ENCODE measurements around the gene MAPK6. TPM values are rescaled to one million over a fixed set of nuclear protein-coding genes. Genes with fewer than 3 reads are reported as not detected.

The MAPK6 gene
- total and polyA plus RNA-seq, 10 of the 15 experiments (the other 5 are each of a cell fraction or from before 2014, with no cell fraction given): 20.6 to 100 (median 52.6) TPM

DNA sequence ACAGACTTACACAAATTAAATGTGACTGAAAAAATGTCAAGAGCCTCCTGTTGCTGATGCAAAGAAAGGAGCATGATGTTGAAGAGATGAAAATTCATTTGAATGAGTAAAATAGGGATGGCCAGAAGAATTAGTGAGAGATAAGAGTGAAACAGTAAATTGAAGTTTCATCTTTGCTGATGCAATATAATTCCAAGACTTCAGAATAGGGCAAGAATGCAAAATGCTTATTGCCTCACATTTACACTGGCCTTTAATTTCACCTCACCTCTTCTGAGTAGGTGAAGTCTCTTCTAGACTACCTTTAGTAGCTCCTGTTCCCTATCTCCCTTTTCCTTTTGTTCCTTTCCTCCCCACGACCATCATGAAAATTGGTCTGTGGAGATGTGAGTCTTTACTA lies 15.3 kb upstream of the MAPK6 start:
- Histone ChIP-seq H3K4me2 (ENCODE audit: control insufficient read depth, insufficient read depth) (no peak overlapping the region), H3K9me3 (replicated peaks; ENCODE audit: control insufficient read depth, insufficient read depth, low read length) (peaks cover 11% of the 10 kb centered on the region), H3K4me3 (no peak overlapping the region), H2AFZ (ENCODE audit: control insufficient read depth, low read depth, low read length) (no peak overlapping the region; the same call in 1 of the 2 replicates), H3K36me3 (ENCODE audit: control insufficient read depth in 2 of 2, insufficient read depth in 2 of 2, low read length in 1 of 2) (no peaks in the 10 kb centered on the region), H3K9ac (ENCODE audit: control insufficient read depth, insufficient read depth, low read length) (no peak overlapping the region), H3K27me3 (replicated peaks in 1 of 2; ENCODE audit: control insufficient read depth in 2 of 2, insufficient read depth in 2 of 2, low read length in 1 of 2) (no peaks in the 10 kb centered on the region), H4K20me1 (ENCODE audit: control insufficient read depth, insufficient read depth) (no peaks in the 10 kb centered on the region), H3K27ac (ENCODE audit: control insufficient read depth, insufficient read depth) (no peak overlapping the region), H3K4me1 (ENCODE audit: control insufficient read depth, insufficient read depth, low read length) (peaks cover 40% of the 10 kb centered on the region), H3K79me2 (ENCODE audit: control insufficient read depth, insufficient read depth, low read length) (no peaks in the 10 kb centered on the region)
- no TSS peak for BruUV-seq (replicated peaks)
- ChIA-PET POLR2A (interaction anchor here (0.6 to 1.3 kb wide), 3 partner anchors 9 to 255 kb away, joined by 3 to 5 read pairs (median 5); no protein-coding TSS in a partner anchor), SMC1A (ENCODE audit: uncharacterized antibody, unreplicated experiment) (interaction anchor here (0.6 to 1.9 kb wide), 14 partner anchors 9 to 979 kb away, joined by 3 to 9 read pairs (median 4); no protein-coding TSS in a partner anchor), RAD21 (ENCODE audit: unreplicated experiment) (interaction anchor here (0.8 to 1.0 kb wide), 3 partner anchors 22 to 113 kb away, joined by 3 to 5 read pairs (median 3); no protein-coding TSS in a partner anchor), CTCF (interaction anchor here (0.8 to 2.8 kb wide), 7 partner anchors 16 to 205 kb away, joined by 3 to 6 read pairs (median 3); no protein-coding TSS in a partner anchor)
- 91% methylated on average over 1 of the region's 1 CpG for WGBS (ENCODE audit: insufficient coverage, insufficient replicate concordance, low lambda C conversion rate, missing lambda C conversion rate)
- intact Hi-C loops (cut with micrococcal nuclease; ENCODE audit: unreplicated experiment): no loop called here
- no peak for FAIRE-seq
- in situ Hi-C loops (cut with MboI): no loop called here
- ATAC-seq: no peak
- TF ChIP-seq LARP7 (IDR thresholded peaks at IDR 0.05): no peak
- no peak for TF ChIP-seq POU2F2 (IDR thresholded peaks at IDR 0.05; ENCODE audit: borderline replicate concordance, low read depth, low read length)
- no peak for TF ChIP-seq ETV6 (conservative IDR thresholded peaks at IDR 0.05 in 1 of 2, IDR thresholded peaks at IDR 0.05 in 1 of 2; ENCODE audit: borderline replicate concordance in 1 of 2, low read depth in 1 of 2)
- no peak for TF ChIP-seq STAT3 (IDR thresholded peaks at IDR 0.05; ENCODE audit: low read depth, low read length)
- no peak for TF ChIP-seq ZNF207 (IDR thresholded peaks at IDR 0.05; ENCODE audit: borderline replicate concordance)
- no peak for TF ChIP-seq POLR2AphosphoS5 (IDR thresholded peaks at IDR 0.05; ENCODE audit: low read length)
- no peak for TF ChIP-seq MEF2B (IDR thresholded peaks at IDR 0.05; ENCODE audit: partially characterized antibody, poor library complexity, severe bottlenecking)
- no peak for TF ChIP-seq BRCA1 (IDR thresholded peaks at IDR 0.05; ENCODE audit: low read depth, low read length)
- no peak for TF ChIP-seq SUPT20H (IDR thresholded peaks at IDR 0.05; ENCODE audit: borderline replicate concordance, control insufficient read depth, low read depth, low read length)
- no peak for TF ChIP-seq PBX3 (IDR thresholded peaks at IDR 0.05; ENCODE audit: insufficient replicate concordance, low read depth, low read length)
- TF ChIP-seq KAT2A (conservative IDR thresholded peaks at IDR 0.05; ENCODE audit: control insufficient read depth, low read depth, low read length): no peak
- TF ChIP-seq CEBPB (IDR thresholded peaks at IDR 0.05; ENCODE audit: borderline replicate concordance in 1 of 2, low read depth in 2 of 2, low read length in 2 of 2): no peak
- TF ChIP-seq, protein P1, sequence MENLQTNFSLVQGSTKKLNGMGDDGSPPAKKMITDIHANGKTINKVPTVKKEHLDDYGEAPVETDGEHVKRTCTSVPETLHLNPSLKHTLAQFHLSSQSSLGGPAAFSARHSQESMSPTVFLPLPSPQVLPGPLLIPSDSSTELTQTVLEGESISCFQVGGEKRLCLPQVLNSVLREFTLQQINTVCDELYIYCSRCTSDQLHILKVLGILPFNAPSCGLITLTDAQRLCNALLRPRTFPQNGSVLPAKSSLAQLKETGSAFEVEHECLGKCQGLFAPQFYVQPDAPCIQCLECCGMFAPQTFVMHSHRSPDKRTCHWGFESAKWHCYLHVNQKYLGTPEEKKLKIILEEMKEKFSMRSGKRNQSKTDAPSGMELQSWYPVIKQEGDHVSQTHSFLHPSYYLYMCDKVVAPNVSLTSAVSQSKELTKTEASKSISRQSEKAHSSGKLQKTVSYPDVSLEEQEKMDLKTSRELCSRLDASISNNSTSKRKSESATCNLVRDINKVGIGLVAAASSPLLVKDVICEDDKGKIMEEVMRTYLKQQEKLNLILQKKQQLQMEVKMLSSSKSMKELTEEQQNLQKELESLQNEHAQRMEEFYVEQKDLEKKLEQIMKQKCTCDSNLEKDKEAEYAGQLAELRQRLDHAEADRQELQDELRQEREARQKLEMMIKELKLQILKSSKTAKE (IDR thresholded peaks at IDR 0.05; ENCODE audit: low read depth, poor library complexity, severe bottlenecking): no peak
- TF ChIP-seq, protein P2, sequence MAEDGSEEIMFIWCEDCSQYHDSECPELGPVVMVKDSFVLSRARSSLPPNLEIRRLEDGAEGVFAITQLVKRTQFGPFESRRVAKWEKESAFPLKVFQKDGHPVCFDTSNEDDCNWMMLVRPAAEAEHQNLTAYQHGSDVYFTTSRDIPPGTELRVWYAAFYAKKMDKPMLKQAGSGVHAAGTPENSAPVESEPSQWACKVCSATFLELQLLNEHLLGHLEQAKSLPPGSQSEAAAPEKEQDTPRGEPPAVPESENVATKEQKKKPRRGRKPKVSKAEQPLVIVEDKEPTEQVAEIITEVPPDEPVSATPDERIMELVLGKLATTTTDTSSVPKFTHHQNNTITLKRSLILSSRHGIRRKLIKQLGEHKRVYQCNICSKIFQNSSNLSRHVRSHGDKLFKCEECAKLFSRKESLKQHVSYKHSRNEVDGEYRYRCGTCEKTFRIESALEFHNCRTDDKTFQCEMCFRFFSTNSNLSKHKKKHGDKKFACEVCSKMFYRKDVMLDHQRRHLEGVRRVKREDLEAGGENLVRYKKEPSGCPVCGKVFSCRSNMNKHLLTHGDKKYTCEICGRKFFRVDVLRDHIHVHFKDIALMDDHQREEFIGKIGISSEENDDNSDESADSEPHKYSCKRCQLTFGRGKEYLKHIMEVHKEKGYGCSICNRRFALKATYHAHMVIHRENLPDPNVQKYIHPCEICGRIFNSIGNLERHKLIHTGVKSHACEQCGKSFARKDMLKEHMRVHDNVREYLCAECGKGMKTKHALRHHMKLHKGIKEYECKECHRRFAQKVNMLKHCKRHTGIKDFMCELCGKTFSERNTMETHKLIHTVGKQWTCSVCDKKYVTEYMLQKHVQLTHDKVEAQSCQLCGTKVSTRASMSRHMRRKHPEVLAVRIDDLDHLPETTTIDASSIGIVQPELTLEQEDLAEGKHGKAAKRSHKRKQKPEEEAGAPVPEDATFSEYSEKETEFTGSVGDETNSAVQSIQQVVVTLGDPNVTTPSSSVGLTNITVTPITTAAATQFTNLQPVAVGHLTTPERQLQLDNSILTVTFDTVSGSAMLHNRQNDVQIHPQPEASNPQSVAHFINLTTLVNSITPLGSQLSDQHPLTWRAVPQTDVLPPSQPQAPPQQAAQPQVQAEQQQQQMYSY (CRISPR knock-in tag; IDR thresholded peaks at IDR 0.05): no peak
- no peak for TF ChIP-seq SREBF2 (IDR thresholded peaks at IDR 0.05; ENCODE audit: low read length)
- TF ChIP-seq ZZZ3 (IDR thresholded peaks at IDR 0.05; ENCODE audit: control insufficient read depth, insufficient read length, low read depth): no peak
- DNase-seq (ENCODE audit: low read depth, low spot score): no peak

Measured in GM12878 (cell line).